K562 (cell line): ENCODE data around the gene SLC35D2. TPM values are rescaled to one million over a fixed set of nuclear protein-coding genes. Genes with fewer than 3 reads are reported as not detected.

ENCODE experiments used
- ARHGAP35 ChIP-seq: fragments of 450-650 bp; IDR thresholded peaks from 2 replicates; pipeline ENCODE4 v1.6.1; 2018; ENCODE audit not compliant: partially characterized antibody
- CHD1 ChIP-seq: fragments of 200-600 bp; sonication (generic); IDR thresholded peaks from one replicate; pipeline ENCODE4 v1.6.1; 2012; ENCODE audit warnings: mild to moderate bottlenecking, moderate library complexity, low read length, inconsistent platforms
- CREB5 ChIP-seq: fragments of 250-450 bp; sonication (Bioruptor Pico); IDR thresholded peaks from 2 replicates; pipeline ENCODE4 v1.5.0; 2020; ENCODE audit warnings: mild to moderate bottlenecking
- E2F1 ChIP-seq: sonication (generic); formaldehyde crosslinking; IDR thresholded peaks from 2 replicates; pipeline ENCODE4 v1.8.1; 2023; ENCODE audit warnings: mild to moderate bottlenecking, missing genetic modification reagents, moderate library complexity
- ESRRA ChIP-seq: fragments of 450-650 bp; IDR thresholded peaks from 2 replicates; pipeline ENCODE4 v1.6.1; 2014; ENCODE audit warnings: low read depth, mild to moderate bottlenecking, moderate library complexity, borderline replicate concordance
- GATA2 ChIP-seq: sonication (generic); formaldehyde crosslinking; IDR thresholded peaks from 2 replicates; pipeline ENCODE4 v1.4.0; 2020; ENCODE audit warnings: mild to moderate bottlenecking, missing genetic modification reagents
- MXI1 ChIP-seq: IDR thresholded peaks from 2 replicates; pipeline ENCODE4 v1.6.1; 2011; ENCODE audit warnings: low read depth, mild to moderate bottlenecking, improper control_type of control experiment, low read length
- MYC ChIP-seq, 2 experiments: fragments of 250-450 bp in 1 of 2; sonication (Bioruptor Pico) in 1 of 2; IDR thresholded peaks; 2 replicates each; pipeline versions ENCODE4 v1.5.1 to v1.6.1; 2012 to 2021; ENCODE audit warnings: low read depth in 2 of 2, borderline replicate concordance in 1 of 2, improper control_type of control experiment in 1 of 2, low read length in 1 of 2, mild to moderate bottlenecking in 1 of 2, moderate library complexity in 1 of 2
- PREB ChIP-seq: sonication (generic); formaldehyde crosslinking; IDR thresholded peaks from 2 replicates; pipeline ENCODE4 v1.8.1; 2023; ENCODE audit warnings: mild to moderate bottlenecking, missing genetic modification reagents
- RFX1 ChIP-seq: fragments of 450-650 bp; IDR thresholded peaks from 2 replicates; pipeline ENCODE4 v1.6.1; 2016; ENCODE audit warnings: mild to moderate bottlenecking, moderate library complexity
- RHOXF2B ChIP-seq: fragments of 250-450 bp; sonication (Bioruptor Pico); conservative IDR thresholded peaks from 2 replicates; pipeline ENCODE4 v1.5.1; 2021
- SAFB2 ChIP-seq: fragments of 200-400 bp; formaldehyde crosslinking; IDR thresholded peaks from 2 replicates; pipeline ENCODE4 v1.6.1; 2018; ENCODE audit warnings: borderline replicate concordance, low read length, low read depth, moderate library complexity; ENCODE audit not compliant: severe bottlenecking
- SMAD4 ChIP-seq: fragments of 250-450 bp; sonication (Bioruptor Pico); conservative IDR thresholded peaks from 2 replicates; pipeline ENCODE4 v1.8.0; 2021; ENCODE audit warnings: inconsistent platforms, mild to moderate bottlenecking, moderate library complexity
- SMARCA4 ChIP-seq: fragments of 450-650 bp; IDR thresholded peaks from 2 replicates; pipeline ENCODE4 v1.6.1; 2016
- TCF7 ChIP-seq: sonication (generic); IDR thresholded peaks from 2 replicates; pipeline ENCODE4 v1.6.1; 2016; ENCODE audit warnings: antibody characterized with exemption, borderline replicate concordance
- TSC22D4 ChIP-seq: fragments of 450-650 bp; IDR thresholded peaks from 2 replicates; pipeline ENCODE4 v1.6.1; 2016; ENCODE audit warnings: missing genetic modification characterization, missing biosample characterization, control low read depth
- XRCC4 ChIP-seq: IDR thresholded peaks from one replicate; pipeline ENCODE4 v1.6.1; 2011; ENCODE audit not compliant: insufficient read depth, insufficient read length; ENCODE audit errors: extremely low read depth
- ZNF184 ChIP-seq: sonication (generic); formaldehyde crosslinking; IDR thresholded peaks from 2 replicates; pipeline ENCODE4 v1.5.0; 2020; ENCODE audit warnings: missing genetic modification reagents
- ZNF277 ChIP-seq: fragments of 250-450 bp; sonication (Bioruptor Pico); IDR thresholded peaks from 2 replicates; pipeline ENCODE4 v1.8.0; 2022; ENCODE audit warnings: inconsistent platforms, mild to moderate bottlenecking, moderate library complexity, borderline replicate concordance
- ZNF354B ChIP-seq: fragments of 250-450 bp; sonication (Bioruptor Pico); IDR thresholded peaks from 2 replicates; pipeline ENCODE4 v1.4.0; 2020
- ZNF444 ChIP-seq: fragments of 250-450 bp; sonication (Bioruptor Pico); IDR thresholded peaks from 2 replicates; pipeline ENCODE4 v1.4.0; 2020; ENCODE audit warnings: mild to moderate bottlenecking, moderate library complexity
- ZNF764 ChIP-seq: fragments of 250-450 bp; sonication (Bioruptor Pico); IDR thresholded peaks from 2 replicates; pipeline ENCODE4 v1.4.0; 2020; ENCODE audit warnings: low read depth, mild to moderate bottlenecking, moderate library complexity
- polyA plus RNA-seq, 8 experiments: library from polyadenylated mRNA; depleted of rRNA in 4 of 8; stranded (reverse) in 5 of 8; unstranded in 3 of 8; fragments of >200 nt; fragmentation: Nextera tagmentation in 2 of 8; fragmentation: Illumina TruSeq in 1 of 8; extraction: Ambion mirVana in 2 of 8; extraction: Trizol in 1 of 8; gene quantifications; 2 replicates each; pipeline versions ENCODE4 v1.2.1 to v1.2.3, GENCODE V29; 2011 to 2014; ENCODE audit warnings: inconsistent platforms in 1 of 8, missing spikeins in 1 of 8
- total RNA-seq, 7 experiments: library from RNA; depleted of rRNA in 6 of 7; stranded (reverse); fragments of >200 nt in 6 of 7; fragmentation: Illumina TruSeq in 2 of 7; extraction: Trizol in 2 of 7; gene quantifications; 2 replicates each; pipeline versions ENCODE4 v1.2.1 to v1.2.3, GENCODE V29; 2011 to 2021; ENCODE audit warnings: low replicate concordance in 1 of 7

Gene SLC35D2
- total and polyA plus RNA-seq, 9 of the 15 experiments (the other 6 are each of a cell fraction or from before 2014, with no cell fraction given): 2.9 to 14.9 (median 11.7) TPM

- TF ChIP-seq E2F1: 0 out of 2 replicates have a peak, but pooled peaks have one; percentile 38
- TF ChIP-seq ZNF764 (CRISPR knock-in tag): no peak
- no peak for TF ChIP-seq TSC22D4
- TF ChIP-seq RHOXF2B (CRISPR knock-in tag): no peak
- no peak for TF ChIP-seq XRCC4
- TF ChIP-seq ZNF444 (CRISPR knock-in tag): no peak
- peak; percentile 58; the same call in 1 of the 2 replicates for TF ChIP-seq TCF7
- no peak for TF ChIP-seq PREB (CRISPR knock-in tag)
- no peak for TF ChIP-seq GATA2 (CRISPR knock-in tag)
- no peak for TF ChIP-seq ZNF277 (CRISPR knock-in tag)
- no peak for TF ChIP-seq RFX1
- TF ChIP-seq ZNF184 (CRISPR knock-in tag): no peak
- 0 out of 2 replicates have a peak, but pooled peaks have one; percentile 3 for TF ChIP-seq MXI1
- peak; percentile 65 for TF ChIP-seq ESRRA
- TF ChIP-seq MYC (IDR thresholded peaks at IDR 0.05; ENCODE audit: low read depth, low read length): peak; percentile 61; the same call in 1 of the 2 replicates
- TF ChIP-seq MYC (CRISPR knock-in tag; IDR thresholded peaks at IDR 0.05; ENCODE audit: borderline replicate concordance, low read depth): peak; percentile 44; the same call in 1 of the 2 replicates
- TF ChIP-seq ZNF354B (CRISPR knock-in tag): no peak
- TF ChIP-seq SMAD4 (CRISPR knock-in tag): peak; percentile 97
- no peak for TF ChIP-seq ARHGAP35
- TF ChIP-seq SMARCA4: 0 out of 2 replicates have a peak, but pooled peaks have one; percentile 16
- no peak for TF ChIP-seq SAFB2
- TF ChIP-seq CHD1: peak; percentile 75
- no peak for TF ChIP-seq CREB5
Measured at GRCh38 chr9:96418920-96419690, 35.6 kb upstream of the SLC35D2 start (continued).
